Trophoblast cell (in vitro differentiated cells and primary cell): Measurements from ENCODE around the gene AOAH.
"Not testable (repeated sequence)": the region's sequence is repeated elsewhere in the genome, so short reads cannot be mapped to it uniquely, and the experiment has no call there.

Experiments
- DNase-seq, 2 donors: peaks; one replicate each; pipeline ENCODE4 v3.0.0-alpha.2; 2016
- H2AFZ ChIP-seq: 2 replicates; pipeline ENCODE4 v1.6.1; 2013; ENCODE audit warnings: low read length, moderate library complexity, mild to moderate bottlenecking; ENCODE audit not compliant: insufficient read depth, poor library complexity
- H2AK5ac ChIP-seq: 2 replicates; pipeline ENCODE4 v1.6.1; 2013; ENCODE audit warnings: mild to moderate bottlenecking, low read length
- H2BK120ac ChIP-seq: 2 replicates; pipeline ENCODE4 v1.6.1; 2013; ENCODE audit warnings: low read length, mild to moderate bottlenecking, moderate library complexity; ENCODE audit not compliant: insufficient read depth, poor library complexity
- H2BK12ac ChIP-seq: 2 replicates; pipeline ENCODE4 v1.6.1; 2013; ENCODE audit warnings: mild to moderate bottlenecking, low read length, moderate library complexity
- H2BK5ac ChIP-seq: 2 replicates; pipeline ENCODE4 v1.6.1; 2013; ENCODE audit warnings: low read length, low read depth, moderate library complexity, mild to moderate bottlenecking; ENCODE audit not compliant: poor library complexity
- H3K14ac ChIP-seq: 2 replicates; pipeline ENCODE4 v1.6.1; 2013; ENCODE audit warnings: mild to moderate bottlenecking, low read length
- H3K18ac ChIP-seq: 2 replicates; pipeline ENCODE4 v1.6.1; 2013; ENCODE audit warnings: mild to moderate bottlenecking, low read length
- H3K23ac ChIP-seq: 2 replicates; pipeline ENCODE4 v1.6.1; 2013; ENCODE audit warnings: low read length
- H3K27ac ChIP-seq: 2 replicates; pipeline ENCODE4 v1.5.1; 2013; ENCODE audit warnings: low read depth, mild to moderate bottlenecking, inconsistent platforms, low read length, moderate library complexity
- H3K27me3 ChIP-seq: 2 replicates; pipeline ENCODE4 v1.6.1; 2013; ENCODE audit warnings: inconsistent platforms, mild to moderate bottlenecking, low read length, moderate library complexity; ENCODE audit not compliant: insufficient read depth
- H3K36me3 ChIP-seq, 2 experiments: 1 replicate in 1 of 2; 2 replicates in 1 of 2; pipeline ENCODE4 v1.6.1; 2013; ENCODE audit warnings: low read length in 2 of 2, mild to moderate bottlenecking in 2 of 2, moderate library complexity in 1 of 2; ENCODE audit not compliant: insufficient read depth in 2 of 2, control insufficient read depth in 1 of 2
- H3K4ac ChIP-seq: 2 replicates; pipeline ENCODE4 v1.6.1; 2013; ENCODE audit warnings: low read depth, mild to moderate bottlenecking, low read length, moderate library complexity
- H3K4me1 ChIP-seq, 2 experiments: 1 replicate in 1 of 2; 2 replicates in 1 of 2; pipeline ENCODE4 v1.6.1; 2013; ENCODE audit warnings: low read length in 2 of 2, mild to moderate bottlenecking in 2 of 2, moderate library complexity in 1 of 2; ENCODE audit not compliant: insufficient read depth in 2 of 2, control insufficient read depth in 1 of 2
- H3K4me2 ChIP-seq: 2 replicates; pipeline ENCODE4 v1.6.1; 2013; ENCODE audit warnings: inconsistent platforms, mild to moderate bottlenecking, low read length, moderate library complexity
- H3K4me3 ChIP-seq: 2 replicates; pipeline ENCODE4 v1.5.1; 2013; ENCODE audit warnings: mild to moderate bottlenecking, low read depth, low read length, inconsistent platforms
- H3K79me1 ChIP-seq: one replicate; pipeline ENCODE4 v1.6.1; 2013; ENCODE audit warnings: low read length
- H3K79me2 ChIP-seq: 2 replicates; pipeline ENCODE4 v1.6.1; 2013; ENCODE audit warnings: low read length, mild to moderate bottlenecking; ENCODE audit not compliant: control insufficient read depth, insufficient read depth, poor library complexity
- H3K9ac ChIP-seq: 2 replicates; pipeline ENCODE4 v1.6.1; 2013; ENCODE audit warnings: mild to moderate bottlenecking, low read length
- H3K9me3 ChIP-seq: 2 replicates; pipeline ENCODE4 v1.6.1; 2013; ENCODE audit warnings: low read depth, mild to moderate bottlenecking, control low read depth, inconsistent platforms, low read length; ENCODE audit not compliant: insufficient read depth
- H4K12ac ChIP-seq: 2 replicates; pipeline ENCODE4 v1.6.1; 2013; ENCODE audit warnings: low read depth, mild to moderate bottlenecking, low read length, moderate library complexity
- H4K8ac ChIP-seq: 2 replicates; pipeline ENCODE4 v1.6.1; 2013; ENCODE audit warnings: low read depth, mild to moderate bottlenecking, low read length, moderate library complexity
- H4K91ac ChIP-seq: one replicate; pipeline ENCODE4 v1.6.1; 2013; ENCODE audit warnings: low read depth, mild to moderate bottlenecking, low read length, moderate library complexity
- WGBS: extraction: QIAGEN DNeasy Blood & Tissue Kit; methylation state at CpG from one replicate; pipeline ENCODE4 v1.1.7; 2013; ENCODE audit warnings: missing lambda C conversion rate; ENCODE audit not compliant: insufficient read length, insufficient coverage; ENCODE audit errors: extremely low coverage; 5-methylcytosine and 5-hydroxymethylcytosine counted together

The AOAH gene

GRCh38 chr7:36486336-36486735, 238.0 kb downstream of the AOAH start:
- no peak overlapping the region for H2BK120ac ChIP-seq
- H3K4me3 ChIP-seq, result no peak overlapping the region
- no peaks in the 10 kb centered on the region for H3K79me1 ChIP-seq
- H4K91ac ChIP-seq, result no peak overlapping the region
- H3K9ac ChIP-seq, result no peak overlapping the region
- no peak overlapping the region for H4K8ac ChIP-seq
- no peak overlapping the region for H2BK12ac ChIP-seq
- no peaks in the 10 kb centered on the region for H3K27me3 ChIP-seq
- H2AFZ ChIP-seq, result no peak overlapping the region
- no peak overlapping the region for H4K12ac ChIP-seq
- no CpG with 5 or more reads among the region's 4 CpGs for WGBS
- H3K27ac ChIP-seq, result no peak overlapping the region
- no peak overlapping the region for H3K14ac ChIP-seq
- H3K36me3 ChIP-seq, result no peaks in the 10 kb centered on the region
- H3K23ac ChIP-seq, result no peak overlapping the region
- no peaks in the 10 kb centered on the region for H3K79me2 ChIP-seq
- H2BK5ac ChIP-seq, result no peak overlapping the region
- H3K4me1 ChIP-seq, result no peaks in the 10 kb centered on the region
- peaks cover 2% of the 10 kb centered on the region for H3K9me3 ChIP-seq
- no peak overlapping the region for H3K4me2 ChIP-seq
- H3K18ac ChIP-seq, result no peak overlapping the region
- no peak overlapping the region for H3K4ac ChIP-seq
- DNase-seq, result no peak
- H2AK5ac ChIP-seq, result no peak overlapping the region

- H3K4ac ChIP-seq, result no peak overlapping the region
- no peak overlapping the region for H4K8ac ChIP-seq
- H3K4me2 ChIP-seq, result no peak overlapping the region
- H3K36me3 ChIP-seq, result no peaks in the 10 kb centered on the region
- H3K79me1 ChIP-seq, result no peaks in the 10 kb centered on the region
- H3K18ac ChIP-seq, result no peak overlapping the region
- no peak overlapping the region for H3K9ac ChIP-seq
- H3K27ac ChIP-seq, result no peak overlapping the region
- H2BK120ac ChIP-seq, result no peak overlapping the region
- H3K23ac ChIP-seq, result no peak overlapping the region
- H3K27me3 ChIP-seq, result no peaks in the 10 kb centered on the region
- no peak overlapping the region for H2BK12ac ChIP-seq
- peak; percentile 23 to 64 for DNase-seq
- no CpG with 5 or more reads among the region's 8 CpGs for WGBS
- H3K79me2 ChIP-seq, result no peaks in the 10 kb centered on the region
- H2AFZ ChIP-seq, result no peak overlapping the region
- no peaks in the 10 kb centered on the region for H3K4me1 ChIP-seq
- no peak overlapping the region for H4K91ac ChIP-seq
- no peak overlapping the region for H2AK5ac ChIP-seq
- no peak overlapping the region for H3K4me3 ChIP-seq
- no peak overlapping the region for H3K14ac ChIP-seq
- H2BK5ac ChIP-seq, result no peak overlapping the region
- H4K12ac ChIP-seq, result no peak overlapping the region
- peaks cover 2% of the 10 kb centered on the region for H3K9me3 ChIP-seq
Observed at GRCh38 chr7:36484265-36484664, 240.0 kb downstream of the AOAH start.

GRCh38 chr7:36483853-36484252, 240.4 kb downstream of the AOAH start:
- H3K4me1 ChIP-seq, H3K9ac ChIP-seq, H3K14ac ChIP-seq, H4K91ac ChIP-seq, H3K79me2 ChIP-seq, H4K8ac ChIP-seq, H3K79me1 ChIP-seq, H2AK5ac ChIP-seq, H3K4ac ChIP-seq, H3K36me3 ChIP-seq, H3K4me3 ChIP-seq, H3K18ac ChIP-seq, H3K23ac ChIP-seq, H2BK12ac ChIP-seq, DNase-seq, H3K9me3 ChIP-seq, H3K27me3 ChIP-seq, H3K27ac ChIP-seq, H3K4me2 ChIP-seq, H2BK120ac ChIP-seq, H4K12ac ChIP-seq, H2BK5ac ChIP-seq, H2AFZ ChIP-seq: not testable (repeated sequence)
- WGBS, result no CpG with 5 or more reads among the region's 4 CpGs

- no peak overlapping the region for H3K18ac ChIP-seq
- H3K4me3 ChIP-seq, result no peak overlapping the region
- no peak overlapping the region for H3K4ac ChIP-seq
- no peaks in the 10 kb centered on the region for H3K27me3 ChIP-seq
- no peak overlapping the region for H3K23ac ChIP-seq
- H3K79me2 ChIP-seq, result no peaks in the 10 kb centered on the region
- no peaks in the 10 kb centered on the region for H3K79me1 ChIP-seq
- H2BK12ac ChIP-seq, result no peak overlapping the region
- H4K12ac ChIP-seq, result no peak overlapping the region
- no peak overlapping the region for H3K14ac ChIP-seq
- no CpG with 5 or more reads among the region's 2 CpGs for WGBS
- H4K91ac ChIP-seq, result no peak overlapping the region
- H4K8ac ChIP-seq, result no peak overlapping the region
- H3K4me2 ChIP-seq, result no peak overlapping the region
- no peak overlapping the region for H2AK5ac ChIP-seq
- H3K4me1 ChIP-seq, result peaks cover 2% of the 10 kb centered on the region in 2 experiments
- H3K9me3 ChIP-seq, result peaks cover 4% of the 10 kb centered on the region
- H3K27ac ChIP-seq, result no peak overlapping the region
- H3K9ac ChIP-seq, result no peak overlapping the region
- DNase-seq, result no peak
- no peak overlapping the region for H2AFZ ChIP-seq
- H2BK5ac ChIP-seq, result no peak overlapping the region
- no peaks in the 10 kb centered on the region for H3K36me3 ChIP-seq
- H2BK120ac ChIP-seq, result no peak overlapping the region
Observed at GRCh38 chr7:36478745-36479144, 245.5 kb downstream of the AOAH start.
